GM12892 (cell line): ENCODE results near the gene DNMT3L.
"Not testable (repeated sequence)": the region's sequence is repeated elsewhere in the genome, so short reads cannot be mapped to it uniquely, and the experiment has no call there.

Experiments used
- DNase-seq: peaks from one replicate; pipeline ENCODE4 v3.0.0; 2011; ENCODE audit not compliant: insufficient read length
- FAIRE-seq: peaks from 2 replicates; lab custom pipeline; 2011; peaks lifted over from hg19 to GRCh38; lab: Jason Lieb, UNC
- POLR2A ChIP-seq: IDR thresholded peaks from 2 replicates; pipeline ENCODE4 v1.6.1; 2011; ENCODE audit warnings: low read depth, low read length, control low read depth
- POLR2AphosphoS5 ChIP-seq: IDR thresholded peaks from 2 replicates; pipeline ENCODE4 v1.6.1; 2011; ENCODE audit warnings: low read depth, low read length, control low read depth
- TAF1 ChIP-seq: IDR thresholded peaks from 2 replicates; pipeline ENCODE4 v1.6.1; 2011; ENCODE audit warnings: low read depth, mild to moderate bottlenecking, control low read depth, low read length, borderline replicate concordance

DNMT3L gene

GRCh38 chr21:44206698-44207676 lies 54.7 kb downstream of the DNMT3L start:
- FAIRE-seq = peak; percentile 91
- not testable (repeated sequence) for DNase-seq

- not testable (repeated sequence) for FAIRE-seq, DNase-seq
Measured at GRCh38 chr21:44206187-44206586, 55.5 kb downstream of the DNMT3L start.

GRCh38 chr21:44202590-44203299 lies 59.0 kb downstream of the DNMT3L start:
- DNase-seq, FAIRE-seq: not testable (repeated sequence)

GRCh38 chr21:44199997-44200396 lies 61.7 kb downstream of the DNMT3L start:
- not testable (repeated sequence) for DNase-seq, FAIRE-seq

GRCh38 chr21:44199448-44199847 lies 62.2 kb downstream of the DNMT3L start:
- DNase-seq (no peak), FAIRE-seq (no peak)
- no peak for TF ChIP-seq POLR2AphosphoS5
- TF ChIP-seq POLR2A = no peak
- no peak for TF ChIP-seq TAF1

- not testable (repeated sequence) for FAIRE-seq, DNase-seq
Measured at GRCh38 chr21:44197156-44197516, 64.6 kb downstream of the DNMT3L start.
